Left hindlimb (tissue), 1 donor: Measurements from ENCODE around the gene RASA3.

Experiments
- DNase-seq: peaks from one replicate; pipeline ENCODE4 v3.0.0-alpha.2; 2018

The RASA3 gene

DNA sequence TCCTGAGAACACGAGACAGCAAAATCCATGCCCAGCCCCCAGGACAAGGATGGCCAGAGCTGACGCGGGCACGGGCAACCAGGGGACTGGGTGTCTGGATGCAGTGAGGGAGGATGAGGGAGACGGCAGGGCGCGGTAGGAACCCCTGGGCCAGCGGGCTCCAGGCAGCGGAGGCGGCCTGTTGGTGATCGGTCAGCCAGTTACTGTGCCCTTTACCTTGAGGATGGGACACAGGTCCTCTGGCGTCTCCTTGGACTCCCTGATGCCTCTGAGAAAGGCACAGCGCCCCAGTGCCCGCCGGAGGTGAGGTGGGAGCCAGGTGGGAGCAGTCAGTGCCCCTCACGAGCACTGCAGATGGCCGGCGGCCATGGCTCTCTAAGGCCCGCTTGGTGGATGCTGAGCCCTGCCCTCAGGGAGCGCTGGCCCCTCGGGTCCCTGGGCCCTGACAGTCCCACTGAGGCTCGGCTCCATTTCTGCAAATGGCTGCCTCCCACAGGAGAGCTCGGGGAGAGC is 189.8 kb downstream of the RASA3 start:
- DNase-seq: peak; percentile 27

DNA sequence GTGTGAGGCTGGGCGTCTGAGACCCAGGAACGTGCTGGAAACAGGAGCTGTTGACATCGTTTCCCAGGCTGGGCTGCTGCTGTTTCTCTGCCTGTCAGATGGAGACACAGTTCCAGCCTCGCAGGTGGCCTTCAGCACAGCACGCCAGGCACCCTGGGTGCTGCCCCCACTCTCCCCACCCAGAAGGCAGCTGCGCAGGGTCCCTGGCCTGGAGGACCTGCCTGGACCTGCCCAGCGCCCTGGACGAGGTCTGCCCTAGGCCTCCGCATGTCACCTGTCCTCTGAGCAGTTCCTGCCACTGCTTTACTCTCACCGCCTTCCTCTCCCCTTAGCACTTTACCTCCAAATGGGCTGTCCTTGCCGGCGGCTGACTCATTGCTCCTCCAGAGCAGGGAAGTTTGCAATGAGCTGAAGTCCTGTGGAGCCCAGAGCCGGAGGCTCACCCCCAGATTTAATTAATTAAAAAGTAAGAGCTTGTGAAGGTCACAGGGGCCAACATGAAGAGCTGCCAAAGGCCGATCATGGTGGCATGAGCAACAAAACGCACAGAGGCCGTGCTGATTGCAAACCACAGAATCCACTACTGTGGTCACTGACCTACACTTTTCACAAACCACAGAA is 190.7 kb downstream of the RASA3 start:
- peak; percentile 23 for DNase-seq

- no peak for DNase-seq
These were observed 192.5 kb downstream of the RASA3 start for GRCh38 chr13:113939944-113940297.

DNA sequence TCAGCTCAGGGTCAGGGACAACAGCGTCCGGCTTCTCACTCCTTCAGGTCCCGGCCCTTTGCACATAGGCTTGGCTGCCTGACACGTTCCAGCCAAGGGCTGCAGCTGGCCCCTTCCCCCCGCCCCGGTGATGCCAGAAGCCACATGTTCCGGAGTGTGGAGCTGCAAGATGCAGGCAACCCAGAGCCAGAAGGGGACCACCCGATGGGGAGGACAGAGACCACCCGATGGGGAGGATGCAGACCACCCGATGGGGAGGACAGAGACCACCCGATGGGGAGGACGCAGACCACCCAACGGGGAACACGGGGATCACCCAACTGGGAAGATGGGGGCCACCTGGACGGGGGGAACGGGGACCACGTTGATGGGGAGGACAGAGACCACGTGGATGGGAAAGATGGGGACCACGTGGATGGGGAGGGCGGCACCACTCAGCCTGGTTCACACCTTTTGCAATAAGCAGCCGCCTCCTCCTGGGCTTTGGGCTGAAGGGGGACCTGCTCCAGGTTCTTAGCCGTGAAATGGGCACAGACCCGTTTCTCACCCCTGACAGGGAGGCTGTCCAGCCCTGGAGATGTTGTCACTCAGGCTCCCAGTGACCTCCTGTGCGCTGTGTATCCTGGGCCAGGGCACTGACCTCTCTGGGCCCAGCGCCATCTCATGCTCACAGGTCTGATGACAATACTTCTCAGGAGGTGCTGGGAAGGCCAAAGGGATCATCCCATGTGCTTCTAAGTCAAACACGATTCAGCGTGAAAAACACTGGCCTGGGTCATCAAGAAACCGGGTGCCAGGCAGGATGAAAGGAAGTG is 193.1 kb downstream of the RASA3 start:
- DNase-seq: no peak

DNA sequence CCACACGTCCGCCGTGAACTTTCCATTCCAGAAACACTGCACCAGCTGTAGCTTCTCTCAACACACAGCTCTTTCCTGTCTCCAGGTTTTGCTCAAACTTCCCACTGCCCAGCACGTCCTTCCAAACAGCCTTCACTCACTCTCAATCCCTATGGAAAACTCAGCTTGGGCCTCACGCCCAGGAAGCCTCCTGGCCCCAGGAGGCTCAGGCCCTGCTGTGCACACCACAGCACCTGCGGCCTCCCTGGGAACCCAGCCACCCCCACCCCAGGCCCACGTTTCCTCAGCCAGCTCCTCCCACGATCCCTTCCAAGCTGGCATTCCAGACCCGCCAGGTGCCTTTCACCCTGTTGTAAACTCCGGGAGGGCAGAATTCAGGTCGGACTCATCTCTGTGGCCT is 193.7 kb downstream of the RASA3 start:
- no peak for DNase-seq

- peak; percentile 37 for DNase-seq
These were observed 194.2 kb downstream of the RASA3 start for GRCh38 chr13:113938246-113938645.

DNA sequence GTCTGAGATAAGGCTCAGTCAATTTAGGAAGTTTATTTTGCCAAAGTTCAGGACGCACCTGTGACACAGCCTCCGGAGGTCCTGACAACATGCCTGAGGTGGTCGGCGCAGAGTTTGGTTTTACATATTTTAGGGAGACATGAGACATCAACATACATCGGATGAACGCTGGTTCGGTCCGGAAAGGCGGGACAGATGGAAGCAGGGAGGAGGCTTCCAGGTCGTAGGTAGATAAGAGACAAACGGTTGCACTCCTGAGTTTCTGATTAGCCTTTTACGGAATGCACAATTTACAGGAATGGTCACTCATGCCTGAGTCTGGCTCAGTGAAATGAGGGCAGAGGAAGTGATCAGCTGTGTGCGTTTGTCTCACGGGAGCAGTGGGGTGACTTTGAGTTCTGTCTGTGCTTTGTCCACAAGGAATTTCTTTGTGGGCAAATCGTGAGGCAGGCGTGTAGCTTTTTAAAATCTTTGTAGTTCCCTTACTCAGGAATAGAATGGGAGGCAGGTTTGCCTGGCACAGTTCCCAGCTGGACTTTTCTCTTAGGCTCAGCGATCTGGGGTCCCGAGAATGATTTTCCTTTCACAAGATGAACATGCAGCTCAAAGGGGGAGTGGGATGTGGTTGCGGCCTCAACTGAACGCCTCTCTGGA is 194.8 kb downstream of the RASA3 start:
- DNase-seq: peak; percentile 39

DNA sequence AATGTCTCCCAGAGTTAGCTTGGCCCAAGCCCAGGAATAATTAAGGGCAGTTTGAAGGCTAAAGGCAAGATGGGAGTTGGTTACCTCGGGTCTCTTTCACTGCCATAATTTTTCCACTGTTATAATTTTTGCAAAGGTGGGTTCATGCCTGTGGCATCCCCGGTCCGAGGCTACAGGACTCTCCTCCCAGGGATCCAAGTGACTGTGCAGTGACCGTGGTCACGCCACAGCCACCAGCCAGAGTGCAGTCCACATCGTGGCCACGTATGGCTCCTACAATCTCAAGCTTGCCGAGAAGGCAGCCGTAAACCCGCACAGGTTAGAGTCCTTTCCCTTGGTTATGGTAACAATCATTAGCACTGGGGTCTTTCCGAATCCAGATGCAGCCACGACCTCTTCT is 195.3 kb downstream of the RASA3 start:
- no peak for DNase-seq

GRCh38 chr13:113936166-113936965 is 196.1 kb downstream of the RASA3 start:
- DNase-seq: peak; percentile 23

DNA sequence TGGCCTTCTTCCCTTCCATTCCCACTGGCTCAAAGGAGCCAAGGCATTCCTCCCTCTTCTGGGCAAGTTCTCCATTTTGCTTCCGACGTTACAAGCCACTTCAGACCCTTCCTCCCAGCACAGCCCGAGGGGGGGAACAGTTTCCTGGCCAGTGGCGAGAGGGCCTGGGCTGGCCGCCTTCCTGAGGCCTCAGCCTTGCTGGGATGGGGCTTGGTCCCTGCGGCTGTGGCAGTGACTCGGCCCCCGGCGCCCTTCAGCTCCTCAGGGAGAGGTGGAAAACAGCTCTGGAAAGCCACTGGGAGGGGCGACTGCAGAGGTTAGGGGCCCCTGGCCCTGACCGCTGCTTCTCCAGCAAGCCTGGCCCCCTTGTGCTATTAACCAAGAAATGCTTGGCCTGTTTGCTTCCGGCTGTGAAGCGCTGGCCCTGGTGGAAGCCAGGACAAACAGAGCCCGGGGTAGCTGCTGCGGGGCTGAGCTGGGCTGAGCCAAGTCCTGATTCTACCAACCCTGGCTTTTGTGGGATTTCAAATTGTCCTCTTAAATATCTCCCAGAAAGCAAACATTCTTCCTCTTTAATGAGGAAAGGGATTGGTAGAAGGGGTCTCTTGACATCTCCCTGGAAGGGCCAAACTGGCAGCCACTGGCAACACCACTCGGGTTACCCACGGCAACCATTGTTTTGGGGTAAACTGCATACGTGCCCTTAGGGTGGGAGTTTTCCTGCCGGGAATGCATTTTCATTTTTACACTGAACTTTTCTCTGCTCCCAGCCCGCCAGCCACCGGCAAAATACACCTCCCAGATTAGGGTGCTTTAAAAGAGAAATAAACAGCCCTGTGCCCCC is 197.2 kb downstream of the RASA3 start:
- DNase-seq: peak; percentile 74

DNA sequence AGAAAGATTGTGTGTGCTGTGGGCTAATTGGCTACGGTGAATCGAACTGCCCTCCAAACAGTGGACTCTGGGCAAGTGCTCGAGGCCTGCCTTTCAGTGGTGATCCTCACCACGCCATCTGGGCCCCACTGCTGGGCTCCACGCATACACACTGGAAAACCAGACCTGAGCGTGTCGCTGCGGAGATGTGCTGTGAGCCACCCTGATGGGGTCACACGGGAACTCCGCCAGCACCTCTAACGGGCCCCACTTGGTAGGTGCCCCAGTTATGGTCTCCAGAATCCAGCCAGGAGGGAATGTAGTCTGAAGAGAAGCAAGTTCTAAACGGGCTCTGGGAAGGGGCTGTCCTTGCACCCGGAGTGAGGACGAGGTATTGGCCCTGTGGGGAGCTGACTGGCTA is 197.8 kb downstream of the RASA3 start:
- DNase-seq: no peak

DNA sequence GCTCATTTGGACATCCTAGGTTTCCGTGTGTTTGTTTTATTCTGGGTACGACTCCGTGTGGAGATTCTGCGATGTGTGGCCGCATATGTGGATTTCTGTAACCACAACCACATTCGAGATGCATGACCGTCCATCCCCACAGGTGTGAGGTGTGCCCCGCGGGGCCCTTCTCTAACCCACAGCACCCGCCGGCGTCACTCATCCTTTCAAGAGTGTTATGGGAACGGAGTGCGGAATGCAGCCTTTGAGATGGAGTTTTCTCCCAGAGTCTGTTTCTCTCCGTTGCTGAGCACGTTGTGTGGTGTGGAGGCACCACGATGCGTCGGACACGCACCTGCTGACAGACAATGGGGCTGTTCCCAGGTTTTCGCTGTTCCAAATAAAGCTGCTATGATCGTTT is 198.5 kb downstream of the RASA3 start:
- no peak for DNase-seq

DNA sequence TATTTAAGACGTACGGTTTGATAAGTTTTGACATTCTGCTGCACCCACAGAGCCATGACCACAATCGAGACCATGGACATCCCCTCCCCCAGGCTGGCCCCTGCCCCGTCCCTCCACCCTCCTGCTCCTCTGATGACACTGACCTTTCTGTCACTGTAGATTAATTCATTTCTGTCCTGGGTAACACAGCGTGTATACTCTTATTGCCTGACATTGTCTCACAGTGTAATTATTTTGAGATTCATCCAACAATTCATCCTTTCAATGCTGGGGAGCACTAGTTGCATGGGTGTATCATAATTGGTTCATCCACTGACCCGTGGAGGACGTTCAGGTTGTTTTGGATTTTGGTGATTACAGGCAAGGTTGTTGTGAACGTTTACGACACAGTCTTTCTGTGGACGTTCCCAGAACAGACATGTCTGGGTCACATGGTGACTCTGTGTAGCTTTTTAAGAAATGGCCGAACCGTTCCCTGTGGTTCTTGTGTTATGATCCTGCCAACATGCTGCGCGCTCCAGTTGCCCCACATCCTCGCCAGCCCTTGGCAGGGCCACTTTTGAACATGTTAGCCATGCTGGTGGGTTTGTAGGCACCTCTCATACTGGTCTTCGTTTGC is 200.5 kb downstream of the RASA3 start:
- peak; percentile 13 for DNase-seq

DNA sequence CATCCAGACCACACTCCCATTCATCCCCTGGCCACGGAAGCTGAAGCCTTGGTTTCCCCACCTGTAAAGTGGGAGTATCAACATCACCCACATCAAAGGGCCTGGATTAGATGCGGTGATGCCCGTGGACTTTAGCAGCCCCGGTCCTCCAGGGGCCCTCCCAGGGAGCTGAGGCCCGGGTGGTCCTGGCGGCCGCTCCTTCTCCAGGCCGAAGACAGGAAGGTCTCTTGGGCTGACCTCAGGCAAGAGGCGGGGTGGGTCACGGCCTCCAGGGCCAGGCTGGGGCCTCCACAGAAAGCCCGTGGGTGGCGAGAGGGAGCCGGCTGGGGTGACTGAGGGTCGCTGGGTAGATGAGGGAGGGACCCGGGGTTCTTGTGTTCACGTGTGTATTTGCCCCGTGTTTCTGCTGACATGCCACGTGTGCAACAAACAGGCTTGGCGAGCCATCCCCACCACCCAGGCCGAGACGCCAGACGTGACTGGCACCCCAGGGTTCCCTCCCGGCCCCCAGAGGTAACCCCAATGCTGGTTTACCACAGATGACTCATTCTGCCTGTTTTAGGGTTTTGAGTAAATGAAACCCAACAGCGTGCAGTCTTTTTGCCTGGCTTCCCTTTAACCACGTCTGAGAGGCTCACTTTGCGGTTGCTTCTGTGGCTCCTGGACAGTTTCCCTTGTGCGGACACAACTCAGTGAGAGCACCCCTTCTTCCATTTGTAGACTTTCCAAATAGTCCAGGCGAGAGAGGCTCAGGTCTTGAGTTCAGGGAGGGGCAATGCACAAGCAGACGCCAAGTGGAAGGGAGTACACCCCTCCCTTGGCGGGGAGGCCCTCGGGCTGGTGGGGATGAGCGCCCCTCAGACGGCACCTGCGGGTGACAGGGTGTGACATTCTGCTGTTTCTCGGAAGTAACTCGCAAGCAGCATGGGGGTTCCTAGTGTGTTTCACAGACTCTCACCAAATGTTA is 201.5 kb downstream of the RASA3 start:
- peak; percentile 21 for DNase-seq

GRCh38 chr13:113929628-113930615 is 202.5 kb downstream of the RASA3 start:
- peak; percentile 23 for DNase-seq

DNA sequence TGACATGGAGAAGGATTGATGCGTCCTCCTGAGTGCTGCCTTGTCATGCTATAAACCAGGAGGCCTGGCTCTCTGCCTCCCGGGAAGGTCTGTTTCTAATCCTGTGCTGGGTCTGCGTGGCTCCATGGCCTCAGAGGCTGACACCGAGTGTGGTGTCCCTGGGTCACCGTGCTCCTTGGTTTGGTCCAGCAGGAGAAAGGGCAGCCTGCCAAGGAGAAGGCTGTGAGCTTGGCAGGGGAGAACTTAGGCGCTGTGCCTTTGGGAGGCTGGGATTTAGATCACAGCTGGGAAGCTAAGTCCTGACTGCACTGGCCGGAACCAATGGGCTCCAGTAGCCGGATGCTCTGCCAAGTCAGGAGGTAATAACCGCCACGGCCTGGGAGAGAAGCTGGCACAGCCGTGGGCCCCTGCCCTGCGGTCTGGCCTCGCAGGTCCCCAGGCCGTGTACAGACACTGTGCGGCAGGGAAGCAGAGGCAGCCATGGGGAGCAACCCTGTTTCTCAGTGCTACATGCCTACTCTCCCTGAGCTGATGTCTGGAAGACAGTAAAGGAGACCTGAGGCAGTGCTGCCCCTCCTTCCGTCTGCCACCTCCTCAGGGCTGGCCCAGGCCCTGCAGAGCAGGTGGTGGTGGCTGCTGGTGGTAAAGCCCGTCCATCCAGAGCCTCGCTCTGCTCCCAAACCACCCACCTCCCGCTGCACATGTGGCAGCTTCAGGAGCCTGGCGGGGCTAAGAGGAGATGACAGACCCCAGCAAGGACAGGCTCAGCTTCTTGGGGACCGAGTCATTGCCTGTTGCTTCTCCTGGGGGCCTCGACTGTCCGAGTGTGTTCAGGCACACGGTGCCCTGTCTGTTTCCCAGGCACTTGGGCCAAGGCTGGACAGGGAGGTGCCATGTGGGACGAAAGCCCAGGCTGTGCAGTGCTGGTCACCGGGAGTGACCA is 203.5 kb downstream of the RASA3 start:
- peak; percentile 78 for DNase-seq
